Measurements from ENCODE around the gene ATP6V1D. TPM values are rescaled to one million over a fixed set of nuclear protein-coding genes. Genes with fewer than 3 reads are reported as not detected.
A peak's percentile ranks its signal among the peaks of the same experiment; 100 is the strongest.
"Not testable (repeated sequence)": the region's sequence is repeated elsewhere in the genome, so short reads cannot be mapped to it uniquely, and the experiment has no call there.

The ATP6V1D gene
- total RNA-seq, result 76.7 and 78.9 TPM in 2 replicates

GRCh38 chr14:67359775-67360469 is at the start of gene ATP6V1D, which contains the start of gene EIF2S1:
Gene ATP6V1D (minus strand): TSS chr14:67359804. CDS start chr14:67359698, 106 bp downstream.
Gene EIF2S1 (plus strand): TSS chr14:67360328. CDS start chr14:67364768, 4,440 bp downstream.
- peak; percentile 98 for DNase-seq (ENCODE audit: low read depth, low spot score)

GRCh38 chr14:67408122-67408801 is 48.7 kb upstream of the ATP6V1D start:
- DNase-seq (ENCODE audit: low read depth, low spot score), result not testable (repeated sequence)

GRCh38 chr14:67405771-67406170 is 46.2 kb upstream of the ATP6V1D start:
- DNase-seq (ENCODE audit: low read depth, low spot score), result no peak

GRCh38 chr14:67400434-67400833 is 40.8 kb upstream of the ATP6V1D start:
- no peak for DNase-seq (ENCODE audit: low read depth, low spot score)

GRCh38 chr14:67397536-67397935 is 37.9 kb upstream of the ATP6V1D start:
- DNase-seq (ENCODE audit: low read depth, low spot score), result no peak

GRCh38 chr14:67396381-67396970 is 36.9 kb upstream of the ATP6V1D start:
- no peak for DNase-seq (ENCODE audit: low read depth, low spot score)

GRCh38 chr14:67395876-67396189 is 36.2 kb upstream of the ATP6V1D start:
- peak; percentile 22 for DNase-seq (ENCODE audit: low read depth, low spot score)

GRCh38 chr14:67395086-67395875 is 35.7 kb upstream of the ATP6V1D start:
- DNase-seq (ENCODE audit: low read depth, low spot score), result no peak

GRCh38 chr14:67393689-67394088 is 34.1 kb upstream of the ATP6V1D start:
- no peak for DNase-seq (ENCODE audit: low read depth, low spot score)

GRCh38 chr14:67392800-67393199 is 33.2 kb upstream of the ATP6V1D start:
- DNase-seq (ENCODE audit: low read depth, low spot score), result no peak

- DNase-seq (ENCODE audit: low read depth, low spot score), result no peak
Observed at GRCh38 chr14:67392123-67392522, 32.5 kb upstream of the ATP6V1D start.

GRCh38 chr14:67391268-67391667 is 31.7 kb upstream of the ATP6V1D start:
- no peak for DNase-seq (ENCODE audit: low read depth, low spot score)

GRCh38 chr14:67389811-67390534 is 30.4 kb upstream of the ATP6V1D start:
- DNase-seq (ENCODE audit: low read depth, low spot score), result no peak

GRCh38 chr14:67389275-67389674 is 29.7 kb upstream of the ATP6V1D start:
- no peak for DNase-seq (ENCODE audit: low read depth, low spot score)

GRCh38 chr14:67387195-67387594 is 27.6 kb upstream of the ATP6V1D start:
- no peak for DNase-seq (ENCODE audit: low read depth, low spot score)

- no peak for DNase-seq (ENCODE audit: low read depth, low spot score)
Observed at GRCh38 chr14:67385618-67386017, 26.0 kb upstream of the ATP6V1D start.

GRCh38 chr14:67385120-67385519 is 25.5 kb upstream of the ATP6V1D start:
- DNase-seq (ENCODE audit: low read depth, low spot score), result no peak

- no peak for DNase-seq (ENCODE audit: low read depth, low spot score)
Observed at GRCh38 chr14:67377916-67378315, 18.3 kb upstream of the ATP6V1D start.

GRCh38 chr14:67373347-67373746 is 13.7 kb upstream of the ATP6V1D start:
- DNase-seq (ENCODE audit: low read depth, low spot score), result no peak

- no peak for DNase-seq (ENCODE audit: low read depth, low spot score)
Observed at GRCh38 chr14:67372833-67373232, 13.2 kb upstream of the ATP6V1D start.
